HepG2 (cell line): ENCODE data around the gene DMGDH. TPM values are rescaled to one million over a fixed set of nuclear protein-coding genes. Genes with fewer than 3 reads are reported as not detected.
A peak's percentile ranks its signal among the peaks of the same experiment; 100 is the strongest.

ENCODE experiments used
- AHDC1 ChIP-seq: sonication (generic); formaldehyde crosslinking; IDR thresholded peaks from 2 replicates; pipeline ENCODE4 v1.5.1; 2020; ENCODE audit warnings: mild to moderate bottlenecking, missing genetic modification reagents, borderline replicate concordance
- ARID5B ChIP-seq: IDR thresholded peaks from 2 replicates; pipeline ENCODE4 v1.4.0; 2020; ENCODE audit warnings: mild to moderate bottlenecking, missing genetic modification reagents
- CREM ChIP-seq, 2 experiments: sonication (generic) in 1 of 2; formaldehyde crosslinking in 1 of 2; IDR thresholded peaks; 2 replicates each; pipeline versions ENCODE4 v1.4.0 to v1.6.1; 2016 to 2020; ENCODE audit warnings: antibody characterized with exemption in 1 of 2, mild to moderate bottlenecking in 1 of 2, missing genetic modification reagents in 1 of 2
- DPF2 ChIP-seq: sonication (generic); formaldehyde crosslinking; IDR thresholded peaks from 2 replicates; pipeline ENCODE4 v1.4.0; 2020; ENCODE audit warnings: mild to moderate bottlenecking, low read depth, missing genetic modification reagents, borderline replicate concordance
- ELF4 ChIP-seq: sonication (generic); formaldehyde crosslinking; IDR thresholded peaks from 2 replicates; pipeline ENCODE4 v1.5.0; 2020; ENCODE audit warnings: missing genetic modification reagents, mild to moderate bottlenecking, moderate library complexity, borderline replicate concordance
- IRX3 ChIP-seq: sonication (generic); formaldehyde crosslinking; IDR thresholded peaks from 2 replicates; pipeline ENCODE4 v1.8.1; 2023; ENCODE audit warnings: mild to moderate bottlenecking, low read depth, missing genetic modification reagents, borderline replicate concordance
- MEF2D ChIP-seq: sonication (generic); formaldehyde crosslinking; IDR thresholded peaks from 2 replicates; pipeline ENCODE4 v1.5.1; 2020; ENCODE audit warnings: mild to moderate bottlenecking, missing genetic modification reagents
- PHB2 ChIP-seq: fragments of 450-650 bp; IDR thresholded peaks from 2 replicates; pipeline ENCODE4 v1.6.1; 2018; ENCODE audit not compliant: partially characterized antibody
- RXRB ChIP-seq: IDR thresholded peaks from 2 replicates; pipeline ENCODE4 v1.6.1; 2016; ENCODE audit warnings: borderline replicate concordance, missing genetic modification reagents, missing compliant biosample characterization
- SRSF9 ChIP-seq: fragments of 200-400 bp; formaldehyde crosslinking; IDR thresholded peaks from 2 replicates; pipeline ENCODE4 v1.6.1; 2018; ENCODE audit warnings: borderline replicate concordance, mild to moderate bottlenecking, low read depth, low read length; ENCODE audit not compliant: insufficient read depth, poor library complexity, severe bottlenecking
- ZC3H4 ChIP-seq: sonication (generic); formaldehyde crosslinking; IDR thresholded peaks from 2 replicates; pipeline ENCODE4 v1.4.0; 2020; ENCODE audit warnings: missing genetic modification reagents, borderline replicate concordance
- ZFP62 ChIP-seq: sonication (generic); formaldehyde crosslinking; IDR thresholded peaks from 2 replicates; pipeline ENCODE4 v1.4.0; 2020; ENCODE audit warnings: missing genetic modification reagents
- ZNF101 ChIP-seq: sonication (generic); formaldehyde crosslinking; IDR thresholded peaks from 2 replicates; pipeline ENCODE4 v1.4.0; 2020; ENCODE audit warnings: mild to moderate bottlenecking, low read depth, missing genetic modification reagents, borderline replicate concordance
- ZNF562 ChIP-seq: sonication (generic); formaldehyde crosslinking; IDR thresholded peaks from 2 replicates; pipeline ENCODE4 v1.8.0; 2022; ENCODE audit warnings: missing genetic modification reagents, borderline replicate concordance
- ZNF816 ChIP-seq: sonication (generic); formaldehyde crosslinking; IDR thresholded peaks from 2 replicates; pipeline ENCODE4 v1.8.0; 2022; ENCODE audit warnings: missing genetic modification reagents, mild to moderate bottlenecking, borderline replicate concordance
- ZSCAN9 ChIP-seq: IDR thresholded peaks from 2 replicates; pipeline ENCODE4 v1.6.1; 2016; ENCODE audit warnings: borderline replicate concordance
- polyA plus RNA-seq, 8 experiments: library from polyadenylated mRNA; depleted of rRNA in 3 of 8; stranded (reverse) in 7 of 8; unstranded in 1 of 8; fragments of >200 nt; fragmentation: Illumina TruSeq in 4 of 8; extraction: Trizol in 4 of 8; gene quantifications; 2 replicates each; pipeline versions ENCODE4 v1.2.1 to v1.2.3, GENCODE V29; 2011 to 2016; ENCODE audit warnings: low read depth in 4 of 8, missing spikeins in 1 of 8, mixed read lengths in 1 of 8; ENCODE audit not compliant: insufficient read depth in 1 of 8
- total RNA-seq, 5 experiments: library from RNA; depleted of rRNA; stranded (reverse); fragments of >200 nt; fragmentation: Illumina TruSeq; extraction: Trizol; gene quantifications; 2 replicates each; pipeline ENCODE4 v1.2.3, GENCODE V29; 2016; ENCODE audit warnings: low read depth in 1 of 5
- TF ChIP-seq, protein P1 (sequence below): sonication (generic); formaldehyde crosslinking; IDR thresholded peaks from 2 replicates; pipeline ENCODE4 v1.4.0; 2020; ENCODE audit warnings: missing genetic modification reagents

DMGDH gene
- total and polyA plus RNA-seq, 2 of the 13 experiments (the other 11 are each of a cell fraction or from before 2014, with no cell fraction given), result 3.6 to 7.9 TPM

DNA sequence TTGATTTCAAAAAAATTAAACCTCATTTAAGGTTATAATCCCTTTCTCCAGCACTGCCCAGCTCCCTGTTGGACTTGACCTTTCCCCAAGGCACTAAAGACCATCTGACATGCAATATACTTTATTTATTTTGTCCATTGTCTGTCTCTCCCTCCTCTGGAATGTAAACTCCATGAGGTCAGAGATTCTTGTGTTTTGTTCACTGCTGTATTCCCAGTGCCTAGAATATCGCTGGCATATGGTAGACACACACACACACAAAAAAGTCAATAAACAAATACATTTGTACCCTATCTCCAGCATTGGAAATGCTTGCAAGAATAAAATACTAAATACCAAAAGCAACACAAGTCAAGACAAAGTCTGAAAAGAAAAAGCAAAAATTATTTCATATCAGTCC lies 67.1 kb downstream of the DMGDH start (continued):
- no peak for TF ChIP-seq ZNF816 (CRISPR knock-in tag)
- TF ChIP-seq AHDC1, result peak; percentile 34; the same call in 1 of the 2 replicates
- TF ChIP-seq IRX3 (CRISPR knock-in tag), result no peak
- TF ChIP-seq ZNF101 (CRISPR knock-in tag), result no peak
- 0 out of 2 replicates have a peak, but pooled peaks have one; percentile 48 for TF ChIP-seq MEF2D (CRISPR knock-in tag)
- no peak for TF ChIP-seq DPF2 (CRISPR knock-in tag)
- TF ChIP-seq SRSF9, result no peak
- TF ChIP-seq ARID5B (CRISPR knock-in tag), result peak; percentile 78
- no peak for TF ChIP-seq ZNF562 (CRISPR knock-in tag)
- peak; percentile 45; the same call in 1 of the 2 replicates for TF ChIP-seq CREM (IDR thresholded peaks at IDR 0.05)
- no peak for TF ChIP-seq CREM (CRISPR knock-in tag; IDR thresholded peaks at IDR 0.05)
- TF ChIP-seq ZFP62 (CRISPR knock-in tag), result no peak
- peak; percentile 81; the same call in 1 of the 2 replicates for TF ChIP-seq RXRB (CRISPR knock-in tag)
- TF ChIP-seq ELF4 (CRISPR knock-in tag), result no peak
- TF ChIP-seq, protein P1, sequence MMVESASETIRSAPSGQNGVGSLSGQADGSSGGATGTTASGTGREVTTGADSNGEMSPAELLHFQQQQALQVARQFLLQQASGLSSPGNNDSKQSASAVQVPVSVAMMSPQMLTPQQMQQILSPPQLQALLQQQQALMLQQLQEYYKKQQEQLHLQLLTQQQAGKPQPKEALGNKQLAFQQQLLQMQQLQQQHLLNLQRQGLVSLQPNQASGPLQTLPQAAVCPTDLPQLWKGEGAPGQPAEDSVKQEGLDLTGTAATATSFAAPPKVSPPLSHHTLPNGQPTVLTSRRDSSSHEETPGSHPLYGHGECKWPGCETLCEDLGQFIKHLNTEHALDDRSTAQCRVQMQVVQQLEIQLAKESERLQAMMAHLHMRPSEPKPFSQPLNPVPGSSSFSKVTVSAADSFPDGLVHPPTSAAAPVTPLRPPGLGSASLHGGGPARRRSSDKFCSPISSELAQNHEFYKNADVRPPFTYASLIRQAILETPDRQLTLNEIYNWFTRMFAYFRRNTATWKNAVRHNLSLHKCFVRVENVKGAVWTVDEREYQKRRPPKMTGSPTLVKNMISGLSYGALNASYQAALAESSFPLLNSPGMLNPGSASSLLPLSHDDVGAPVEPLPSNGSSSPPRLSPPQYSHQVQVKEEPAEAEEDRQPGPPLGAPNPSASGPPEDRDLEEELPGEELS, result 0 out of 2 replicates have a peak, but pooled peaks have one; percentile 29
- TF ChIP-seq PHB2, result no peak
- TF ChIP-seq ZSCAN9 (CRISPR knock-in tag), result no peak
- TF ChIP-seq ZC3H4 (CRISPR knock-in tag), result no peak
